ENCODE measurements around the gene RBM33.

DNA sequence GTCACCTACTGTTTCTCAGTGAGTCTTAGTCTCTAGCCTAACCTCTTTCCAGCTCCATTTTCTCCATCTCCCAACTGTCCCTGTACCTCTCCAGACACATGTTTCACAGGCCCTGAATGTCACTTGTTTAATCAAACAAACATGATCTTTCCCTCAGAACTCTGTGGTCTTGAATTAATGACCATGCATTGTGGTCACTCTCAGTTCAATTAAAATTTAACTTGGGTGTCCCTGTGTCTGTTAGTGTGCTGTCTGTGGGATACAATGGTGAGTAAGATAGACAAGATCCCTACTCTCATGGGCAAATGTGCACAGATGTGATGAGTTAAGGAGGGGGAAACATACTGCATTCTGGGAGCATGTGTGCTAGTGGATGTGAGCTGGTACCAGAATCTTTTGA is 65.0 kb downstream of the RBM33 start:
- TF ChIP-seq ZNF558 (tag by site-specific recombination; IDR thresholded peaks at IDR 0.05), result no peak
- TF ChIP-seq, protein P1, sequence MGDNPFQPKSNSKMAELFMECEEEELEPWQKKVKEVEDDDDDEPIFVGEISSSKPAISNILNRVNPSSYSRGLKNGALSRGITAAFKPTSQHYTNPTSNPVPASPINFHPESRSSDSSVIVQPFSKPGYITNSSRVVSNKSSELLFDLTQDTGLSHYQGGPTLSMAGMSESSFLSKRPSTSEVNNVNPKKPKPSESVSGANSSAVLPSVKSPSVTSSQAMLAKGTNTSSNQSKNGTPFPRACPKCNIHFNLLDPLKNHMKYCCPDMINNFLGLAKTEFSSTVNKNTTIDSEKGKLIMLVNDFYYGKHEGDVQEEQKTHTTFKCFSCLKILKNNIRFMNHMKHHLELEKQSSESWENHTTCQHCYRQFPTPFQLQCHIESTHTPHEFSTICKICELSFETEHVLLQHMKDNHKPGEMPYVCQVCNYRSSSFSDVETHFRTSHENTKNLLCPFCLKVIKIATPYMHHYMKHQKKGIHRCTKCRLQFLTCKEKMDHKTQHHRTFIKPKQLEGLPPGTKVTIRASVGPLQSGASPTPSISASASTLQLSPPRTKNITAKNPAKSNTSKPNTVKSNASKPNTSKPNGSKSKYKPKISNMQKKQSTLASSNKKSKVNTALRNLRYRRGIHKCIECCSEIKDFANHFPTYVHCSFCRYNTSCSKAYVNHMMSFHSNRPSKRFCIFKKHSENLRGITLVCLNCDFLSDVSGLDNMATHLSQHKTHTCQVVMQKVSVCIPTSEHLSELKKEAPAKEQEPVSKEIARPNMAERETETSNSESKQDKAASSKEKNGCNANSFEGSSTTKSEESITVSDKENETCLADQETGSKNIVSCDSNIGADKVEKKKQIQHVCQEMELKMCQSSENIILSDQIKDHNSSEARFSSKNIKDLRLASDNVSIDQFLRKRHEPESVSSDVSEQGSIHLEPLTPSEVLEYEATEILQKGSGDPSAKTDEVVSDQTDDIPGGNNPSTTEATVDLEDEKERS (tag by site-specific recombination; IDR thresholded peaks at IDR 0.05), result no peak
- TF ChIP-seq ZBTB8A (tag by site-specific recombination; IDR thresholded peaks at IDR 0.05), result no peak
- TF ChIP-seq, protein P2, sequence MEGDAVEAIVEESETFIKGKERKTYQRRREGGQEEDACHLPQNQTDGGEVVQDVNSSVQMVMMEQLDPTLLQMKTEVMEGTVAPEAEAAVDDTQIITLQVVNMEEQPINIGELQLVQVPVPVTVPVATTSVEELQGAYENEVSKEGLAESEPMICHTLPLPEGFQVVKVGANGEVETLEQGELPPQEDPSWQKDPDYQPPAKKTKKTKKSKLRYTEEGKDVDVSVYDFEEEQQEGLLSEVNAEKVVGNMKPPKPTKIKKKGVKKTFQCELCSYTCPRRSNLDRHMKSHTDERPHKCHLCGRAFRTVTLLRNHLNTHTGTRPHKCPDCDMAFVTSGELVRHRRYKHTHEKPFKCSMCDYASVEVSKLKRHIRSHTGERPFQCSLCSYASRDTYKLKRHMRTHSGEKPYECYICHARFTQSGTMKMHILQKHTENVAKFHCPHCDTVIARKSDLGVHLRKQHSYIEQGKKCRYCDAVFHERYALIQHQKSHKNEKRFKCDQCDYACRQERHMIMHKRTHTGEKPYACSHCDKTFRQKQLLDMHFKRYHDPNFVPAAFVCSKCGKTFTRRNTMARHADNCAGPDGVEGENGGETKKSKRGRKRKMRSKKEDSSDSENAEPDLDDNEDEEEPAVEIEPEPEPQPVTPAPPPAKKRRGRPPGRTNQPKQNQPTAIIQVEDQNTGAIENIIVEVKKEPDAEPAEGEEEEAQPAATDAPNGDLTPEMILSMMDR (tag by site-specific recombination; IDR thresholded peaks at IDR 0.05), result no peak
- TF ChIP-seq ZNF155 (tag by site-specific recombination; IDR thresholded peaks at IDR 0.05), result no peak
- no peak for TF ChIP-seq ZNF302 (tag by site-specific recombination; IDR thresholded peaks at IDR 0.05; ENCODE audit: low read depth)
